Measurements from ENCODE around the gene NCOA3. TPM values are rescaled to one million over a fixed set of nuclear protein-coding genes. Genes with fewer than 3 reads are reported as not detected.
"Not testable (repeated sequence)": the region's sequence is repeated elsewhere in the genome, so short reads cannot be mapped to it uniquely, and the experiment has no call there.

The NCOA3 gene
- total RNA-seq, 1 experiment from 2014 or later, result 31.1 TPM

DNA sequence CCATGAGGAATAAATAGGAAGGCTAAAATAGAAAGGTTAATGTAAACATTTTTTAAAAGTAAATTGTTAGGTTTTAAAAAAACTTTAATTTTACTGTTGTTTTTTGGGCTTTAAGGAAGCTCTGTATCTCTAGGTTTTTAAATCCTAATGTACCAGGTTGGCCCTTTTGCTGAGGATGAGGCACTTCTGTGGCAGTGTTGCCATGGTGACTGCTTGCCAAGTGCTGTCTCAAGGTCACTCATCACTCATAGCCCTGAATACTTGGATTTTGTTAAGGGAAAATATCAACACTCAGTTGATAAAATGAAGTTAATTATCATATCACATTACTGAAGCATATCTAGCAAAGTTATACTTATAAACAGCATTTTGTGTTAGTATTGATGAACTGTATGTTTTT lies 50.2 kb downstream of the NCOA3 start:
- H4K20me1 ChIP-seq (ENCODE audit: low read length), result no peaks in the 10 kb centered on the region
- H3K9me2 ChIP-seq (replicated peaks; ENCODE audit: low read length), result no peaks in the 10 kb centered on the region
- H3F3A ChIP-seq (ENCODE audit: low read length, unreplicated experiment), result no peaks in the 10 kb centered on the region
- intact Hi-C loops (cut with micrococcal nuclease), result no loop called here
- no peak overlapping the region for H3K4me3 ChIP-seq (ENCODE audit: low read length)
- H3K4me2 ChIP-seq (ENCODE audit: low read length), result no peak overlapping the region
- H3K27ac ChIP-seq (ENCODE audit: low read length), result no peak overlapping the region
- TF ChIP-seq EZH2 (IDR thresholded peaks at IDR 0.05; ENCODE audit: low read length, unreplicated experiment) (no peak), EZH2phosphoT487 (IDR thresholded peaks at IDR 0.05; ENCODE audit: borderline replicate concordance, low read length) (no peak)
- TF ChIP-seq, protein P1, sequence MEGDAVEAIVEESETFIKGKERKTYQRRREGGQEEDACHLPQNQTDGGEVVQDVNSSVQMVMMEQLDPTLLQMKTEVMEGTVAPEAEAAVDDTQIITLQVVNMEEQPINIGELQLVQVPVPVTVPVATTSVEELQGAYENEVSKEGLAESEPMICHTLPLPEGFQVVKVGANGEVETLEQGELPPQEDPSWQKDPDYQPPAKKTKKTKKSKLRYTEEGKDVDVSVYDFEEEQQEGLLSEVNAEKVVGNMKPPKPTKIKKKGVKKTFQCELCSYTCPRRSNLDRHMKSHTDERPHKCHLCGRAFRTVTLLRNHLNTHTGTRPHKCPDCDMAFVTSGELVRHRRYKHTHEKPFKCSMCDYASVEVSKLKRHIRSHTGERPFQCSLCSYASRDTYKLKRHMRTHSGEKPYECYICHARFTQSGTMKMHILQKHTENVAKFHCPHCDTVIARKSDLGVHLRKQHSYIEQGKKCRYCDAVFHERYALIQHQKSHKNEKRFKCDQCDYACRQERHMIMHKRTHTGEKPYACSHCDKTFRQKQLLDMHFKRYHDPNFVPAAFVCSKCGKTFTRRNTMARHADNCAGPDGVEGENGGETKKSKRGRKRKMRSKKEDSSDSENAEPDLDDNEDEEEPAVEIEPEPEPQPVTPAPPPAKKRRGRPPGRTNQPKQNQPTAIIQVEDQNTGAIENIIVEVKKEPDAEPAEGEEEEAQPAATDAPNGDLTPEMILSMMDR (conservative IDR thresholded peaks at IDR 0.05; ENCODE audit: low read depth, low read length), result no peak
- CTCF ChIA-PET, result no interaction called here
- H3K79me2 ChIP-seq (ENCODE audit: low read length), result peaks cover 62% of the 10 kb centered on the region
- H3K9me3 ChIP-seq (ENCODE audit: low read length), result no peaks in the 10 kb centered on the region
- no peak for DNase-seq
- ATAC-seq, result no peak
- BruUV-seq (replicated peaks), result no TSS peak
- no peaks in the 10 kb centered on the region for H3K36me3 ChIP-seq (ENCODE audit: low read depth, low read length)
- POLR2A ChIA-PET (ENCODE audit: unreplicated experiment), result no interaction called here
- no peaks in the 10 kb centered on the region for H3K4me1 ChIP-seq (ENCODE audit: insufficient read depth, low read length)
- no peak overlapping the region for H3K9ac ChIP-seq (ENCODE audit: low read length)
- H3K27me3 ChIP-seq (ENCODE audit: low read length), result no peaks in the 10 kb centered on the region
- H2AFZ ChIP-seq (ENCODE audit: low read length), result no peak overlapping the region

DNA sequence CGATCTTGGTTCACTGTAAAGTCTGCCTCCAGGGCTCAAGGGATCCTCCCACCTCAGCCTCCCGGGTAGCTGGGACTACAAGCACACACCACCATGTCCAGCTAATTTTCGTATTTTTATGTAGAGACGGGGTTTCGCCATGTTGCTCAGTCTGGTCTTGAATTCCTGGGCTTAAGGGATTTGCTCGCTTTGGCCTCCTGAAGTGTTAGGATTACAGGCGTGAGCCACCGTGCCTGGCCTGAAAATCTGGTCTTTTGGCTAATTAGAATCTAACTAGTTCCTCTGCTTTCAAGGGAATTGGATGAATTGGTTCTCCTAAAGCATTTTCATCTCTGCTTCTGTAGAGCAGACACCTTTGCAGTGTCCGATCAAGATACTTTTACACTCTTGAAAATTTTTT lies 51.3 kb downstream of the NCOA3 start:
- Histone ChIP-seq H4K20me1 (ENCODE audit: low read length) (no peaks in the 10 kb centered on the region), H3K27ac (ENCODE audit: low read length) (no peak overlapping the region), H3K79me2 (ENCODE audit: low read length) (peaks cover 70% of the 10 kb centered on the region), H3K9ac (ENCODE audit: low read length) (no peak overlapping the region), H3K9me2 (replicated peaks; ENCODE audit: low read length) (no peaks in the 10 kb centered on the region), H3F3A (ENCODE audit: low read length, unreplicated experiment) (no peaks in the 10 kb centered on the region), H3K27me3 (ENCODE audit: low read length) (no peaks in the 10 kb centered on the region), H3K9me3 (ENCODE audit: low read length) (no peaks in the 10 kb centered on the region), H3K4me2 (ENCODE audit: low read length) (no peak overlapping the region), H2AFZ (ENCODE audit: low read length) (no peak overlapping the region), H3K4me1 (ENCODE audit: insufficient read depth, low read length) (no peaks in the 10 kb centered on the region), H3K36me3 (ENCODE audit: low read depth, low read length) (no peaks in the 10 kb centered on the region), H3K4me3 (ENCODE audit: low read length) (no peak overlapping the region)
- intact Hi-C loops (cut with micrococcal nuclease), result no loop called here
- ChIA-PET POLR2A (ENCODE audit: unreplicated experiment) (interaction anchor here (0.6 kb wide), 1 partner anchor 52 kb away, joined by 6 read pairs; no protein-coding TSS in a partner anchor), CTCF (no interaction called here)
- TF ChIP-seq EZH2 (IDR thresholded peaks at IDR 0.05; ENCODE audit: low read length, unreplicated experiment), result no peak
- TF ChIP-seq EZH2phosphoT487 (IDR thresholded peaks at IDR 0.05; ENCODE audit: borderline replicate concordance, low read length), result no peak
- TF ChIP-seq, protein P1 (conservative IDR thresholded peaks at IDR 0.05; ENCODE audit: low read depth, low read length), result no peak
- DNase-seq (no peak), ATAC-seq (no peak)
- BruUV-seq (replicated peaks), result no TSS peak

DNA sequence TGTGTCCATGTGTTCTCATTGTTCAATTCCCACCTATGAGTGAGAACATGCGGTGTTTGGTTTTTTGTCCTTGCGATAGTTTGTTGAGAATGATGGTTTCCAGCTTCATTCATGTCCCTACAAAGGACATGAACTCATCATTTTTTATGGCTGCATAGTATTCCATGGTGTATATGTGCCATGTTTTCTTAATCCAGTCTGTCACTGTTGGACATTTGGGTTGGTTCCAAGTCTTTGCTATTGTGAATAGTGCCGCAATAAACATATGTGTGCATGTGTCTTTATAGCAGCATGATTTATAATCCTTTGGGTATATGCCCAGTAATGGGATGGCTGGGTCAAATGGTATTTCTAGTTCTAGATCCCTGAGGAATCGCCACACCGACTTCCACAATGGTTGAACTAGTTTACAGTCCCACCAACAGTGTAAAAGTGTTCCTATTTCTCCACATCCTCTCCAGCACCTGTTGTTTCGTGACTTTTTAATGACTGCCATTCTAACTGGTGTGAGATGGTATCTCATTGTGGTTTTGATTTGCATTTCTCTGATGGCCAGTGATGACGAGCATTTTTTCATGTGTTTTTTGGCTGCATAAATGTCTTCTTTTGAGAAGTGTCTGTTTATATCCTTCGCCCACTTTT lies 52.0 kb downstream of the NCOA3 start:
- peaks cover 73% of the 10 kb centered on the region for H3K79me2 ChIP-seq (ENCODE audit: low read length)
- H3K4me1 ChIP-seq (ENCODE audit: insufficient read depth, low read length); H3K4me3 ChIP-seq (ENCODE audit: low read length); H3K9ac ChIP-seq (ENCODE audit: low read length); POLR2A ChIA-PET (ENCODE audit: unreplicated experiment); H3K9me3 ChIP-seq (ENCODE audit: low read length); BruUV-seq (replicated peaks); H3F3A ChIP-seq (ENCODE audit: low read length, unreplicated experiment); H3K27ac ChIP-seq (ENCODE audit: low read length); H2AFZ ChIP-seq (ENCODE audit: low read length); H3K27me3 ChIP-seq (ENCODE audit: low read length); H3K4me2 ChIP-seq (ENCODE audit: low read length); CTCF ChIA-PET; H4K20me1 ChIP-seq (ENCODE audit: low read length); H3K36me3 ChIP-seq (ENCODE audit: low read depth, low read length); DNase-seq; intact Hi-C loops (cut with micrococcal nuclease); H3K9me2 ChIP-seq (replicated peaks; ENCODE audit: low read length); ATAC-seq: not testable (repeated sequence)

DNA sequence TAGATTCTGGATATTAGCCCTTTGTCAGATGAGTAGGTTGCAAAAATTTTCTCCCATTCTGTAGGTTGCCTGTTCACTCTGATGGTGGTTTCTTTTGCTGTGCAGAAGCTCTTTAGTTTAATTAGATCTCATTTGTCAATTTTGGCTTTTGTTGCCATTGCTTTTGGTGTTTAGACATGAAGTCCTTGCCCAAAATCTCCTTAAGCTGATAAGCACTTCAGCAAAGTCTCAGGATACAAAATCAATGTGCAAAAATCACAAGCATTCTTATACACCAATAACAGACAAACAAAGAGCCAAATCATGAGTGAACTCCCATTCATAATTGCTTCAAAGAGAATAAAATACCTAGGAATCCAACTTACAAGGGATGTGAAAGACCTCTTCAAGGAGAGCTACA lies 52.6 kb downstream of the NCOA3 start:
- BruUV-seq (replicated peaks); CTCF ChIA-PET; H4K20me1 ChIP-seq (ENCODE audit: low read length): not testable (repeated sequence)

More for the DNA sequence above, 52.6 kb downstream of the NCOA3 start:
- H2AFZ ChIP-seq (ENCODE audit: low read length); POLR2A ChIA-PET (ENCODE audit: unreplicated experiment); ATAC-seq; H3K9me2 ChIP-seq (replicated peaks; ENCODE audit: low read length); H3K36me3 ChIP-seq (ENCODE audit: low read depth, low read length); H3F3A ChIP-seq (ENCODE audit: low read length, unreplicated experiment); H3K9ac ChIP-seq (ENCODE audit: low read length); H3K4me3 ChIP-seq (ENCODE audit: low read length); H3K27ac ChIP-seq (ENCODE audit: low read length); H3K9me3 ChIP-seq (ENCODE audit: low read length); intact Hi-C loops (cut with micrococcal nuclease); H3K4me1 ChIP-seq (ENCODE audit: insufficient read depth, low read length); H3K27me3 ChIP-seq (ENCODE audit: low read length); DNase-seq; H3K4me2 ChIP-seq (ENCODE audit: low read length): not testable (repeated sequence)
- H3K79me2 ChIP-seq (ENCODE audit: low read length), result peaks cover 73% of the 10 kb centered on the region
